Prostate gland (tissue), 2 donors: ENCODE results near the gene GIMAP7. TPM values are rescaled to one million over a fixed set of nuclear protein-coding genes. Genes with fewer than 3 reads are reported as not detected.
"Not testable (repeated sequence)": the region's sequence is repeated elsewhere in the genome, so short reads cannot be mapped to it uniquely, and the experiment has no call there.

Source experiments
- DNase-seq: peaks from one replicate; pipeline ENCODE4 v3.0.0-alpha.2; 2019; ENCODE audit warnings: low spot score
- H3K27ac ChIP-seq, 2 donors: fragments of 200-600 bp; sonication (generic); 2 replicates each; pipeline ENCODE4 v1.5.1; 2017 to 2019
- H3K27me3 ChIP-seq: fragments of 200-600 bp; sonication (generic); replicated peaks from 2 replicates; pipeline ENCODE4 v1.5.1; 2019; ENCODE audit not compliant: insufficient read depth
- H3K36me3 ChIP-seq, 2 donors: fragments of 200-600 bp; sonication (generic); 1 replicate in 1 of 2; 2 replicates in 1 of 2; pipeline versions ENCODE4 v1.5.1 to v1.8.1; 2017 to 2019
- H3K4me1 ChIP-seq: fragments of 200-600 bp; sonication (generic); replicated peaks from 2 replicates; pipeline ENCODE4 v1.5.1; 2019
- H3K4me3 ChIP-seq, 2 donors: fragments of 200-600 bp; sonication (generic); 2 replicates each; pipeline ENCODE4 v1.5.1; 2017 to 2019
- H3K9me3 ChIP-seq: fragments of 200-600 bp; sonication (generic); 2 replicates; pipeline ENCODE4 v1.5.1; 2017
- POLR2A ChIP-seq: fragments of 450-650 bp; IDR thresholded peaks from one replicate; pipeline ENCODE4 v1.6.1; 2016; ENCODE audit warnings: antibody characterized with exemption, mild to moderate bottlenecking
- POLR2AphosphoS5 ChIP-seq: sonication (generic); formaldehyde crosslinking; IDR thresholded peaks from one replicate; pipeline ENCODE4 v1.6.1; 2017; ENCODE audit warnings: antibody characterized with exemption
- WGBS: methylation state at CpG from one replicate; pipeline ENCODE4 v1.1.5; 2018; 5-methylcytosine and 5-hydroxymethylcytosine counted together
- intact Hi-C: fragments of 100-400 bp; cut with DNase I; formaldehyde crosslinking; loops from one replicate; pipeline ENCODE4 v1.14.2; 2022
- total RNA-seq, 2 donors: library from RNA; depleted of rRNA; stranded (reverse); fragments of >200 nt; gene quantifications; one replicate each; pipeline ENCODE4 v1.1.0, GENCODE V29; 2016
- TF ChIP-seq, protein P1 (sequence below), 4 experiments: fragments of 200-600 bp in 2 of 4; fragments of 450-650 bp in 2 of 4; sonication (generic) in 2 of 4; IDR thresholded peaks; 1 replicate in 3 of 4; 2 replicates in 1 of 4; pipeline ENCODE4 v1.5.1; 2016 to 2019; ENCODE audit warnings: antibody characterized with exemption in 4 of 4, mild to moderate bottlenecking in 2 of 4, moderate library complexity in 2 of 4

The GIMAP7 gene
- total RNA-seq, 2 donors from 2014 or later, result 6.9 to 9.0 TPM

GRCh38 chr7:150520145-150520544 lies 5.5 kb downstream of the GIMAP7 start:
- WGBS, result 87% methylated on average over 8 of the region's 8 CpGs
- Histone ChIP-seq H3K4me1 (no peaks in the 10 kb centered on the region), H3K36me3 (no peaks in the 10 kb centered on the region), H3K27ac (no peak overlapping the region), H3K9me3 (no peaks in the 10 kb centered on the region), H3K4me3 (no peak overlapping the region), H3K27me3 (no peaks in the 10 kb centered on the region)
- DNase-seq, result no peak
- intact Hi-C loops, result no loop called here
- TF ChIP-seq, protein P1, sequence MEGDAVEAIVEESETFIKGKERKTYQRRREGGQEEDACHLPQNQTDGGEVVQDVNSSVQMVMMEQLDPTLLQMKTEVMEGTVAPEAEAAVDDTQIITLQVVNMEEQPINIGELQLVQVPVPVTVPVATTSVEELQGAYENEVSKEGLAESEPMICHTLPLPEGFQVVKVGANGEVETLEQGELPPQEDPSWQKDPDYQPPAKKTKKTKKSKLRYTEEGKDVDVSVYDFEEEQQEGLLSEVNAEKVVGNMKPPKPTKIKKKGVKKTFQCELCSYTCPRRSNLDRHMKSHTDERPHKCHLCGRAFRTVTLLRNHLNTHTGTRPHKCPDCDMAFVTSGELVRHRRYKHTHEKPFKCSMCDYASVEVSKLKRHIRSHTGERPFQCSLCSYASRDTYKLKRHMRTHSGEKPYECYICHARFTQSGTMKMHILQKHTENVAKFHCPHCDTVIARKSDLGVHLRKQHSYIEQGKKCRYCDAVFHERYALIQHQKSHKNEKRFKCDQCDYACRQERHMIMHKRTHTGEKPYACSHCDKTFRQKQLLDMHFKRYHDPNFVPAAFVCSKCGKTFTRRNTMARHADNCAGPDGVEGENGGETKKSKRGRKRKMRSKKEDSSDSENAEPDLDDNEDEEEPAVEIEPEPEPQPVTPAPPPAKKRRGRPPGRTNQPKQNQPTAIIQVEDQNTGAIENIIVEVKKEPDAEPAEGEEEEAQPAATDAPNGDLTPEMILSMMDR (IDR thresholded peaks at IDR 0.05), result no peak
- TF ChIP-seq POLR2A (no peak), POLR2AphosphoS5 (no peak)

DNA sequence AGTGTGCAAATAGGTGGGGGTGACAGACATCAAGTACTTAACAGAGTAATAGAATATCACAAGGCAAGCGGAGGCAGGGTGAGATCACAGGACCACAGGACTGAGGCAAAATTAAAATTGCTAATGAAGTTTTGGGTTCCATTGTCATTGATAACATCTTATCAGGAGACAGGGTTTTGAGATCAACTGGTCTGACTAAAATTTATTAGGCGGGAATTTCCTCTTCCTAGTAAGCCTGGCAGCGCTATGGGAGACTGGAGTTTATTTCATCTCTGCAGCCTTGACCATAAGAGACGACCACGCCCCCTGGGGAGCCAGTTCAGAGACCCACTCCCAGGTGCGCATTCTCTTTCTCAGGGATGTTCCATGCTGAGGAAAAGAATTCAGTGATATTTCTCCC lies 8.3 kb downstream of the GIMAP7 start:
- DNase-seq, H3K27ac ChIP-seq, H3K27me3 ChIP-seq, intact Hi-C loops, H3K4me3 ChIP-seq, H3K9me3 ChIP-seq, H3K36me3 ChIP-seq, H3K4me1 ChIP-seq: not testable (repeated sequence)
- 61% methylated on average over 6 of the region's 6 CpGs for WGBS

- no peak for DNase-seq
- TF ChIP-seq, protein P1 (IDR thresholded peaks at IDR 0.05), result no peak
- TF ChIP-seq POLR2A (no peak), POLR2AphosphoS5 (no peak)
- no peak overlapping the region for H3K27ac ChIP-seq
- 78% methylated on average over 2 of the region's 2 CpGs for WGBS
- H3K36me3 ChIP-seq, result no peaks in the 10 kb centered on the region
- no peaks in the 10 kb centered on the region for H3K4me1 ChIP-seq
- no peak overlapping the region for H3K4me3 ChIP-seq
- no peaks in the 10 kb centered on the region for H3K9me3 ChIP-seq
- intact Hi-C loops, result no loop called here
- H3K27me3 ChIP-seq, result no peaks in the 10 kb centered on the region
Observed at GRCh38 chr7:150524018-150524417, 9.3 kb downstream of the GIMAP7 start.

- Histone ChIP-seq H3K4me1 (no peaks in the 10 kb centered on the region), H3K27ac (no peak overlapping the region), H3K9me3 (no peaks in the 10 kb centered on the region), H3K4me3 (no peak overlapping the region), H3K27me3 (no peaks in the 10 kb centered on the region), H3K36me3 (no peaks in the 10 kb centered on the region)
- TF ChIP-seq POLR2A (no peak), POLR2AphosphoS5 (no peak)
- TF ChIP-seq, protein P1 (IDR thresholded peaks at IDR 0.05), result no peak
- DNase-seq, result no peak
- intact Hi-C loops, result no loop called here
- 82% methylated on average over 1 of the region's 1 CpG for WGBS
Observed at GRCh38 chr7:150531704-150532103, 17.0 kb downstream of the GIMAP7 start.

DNA sequence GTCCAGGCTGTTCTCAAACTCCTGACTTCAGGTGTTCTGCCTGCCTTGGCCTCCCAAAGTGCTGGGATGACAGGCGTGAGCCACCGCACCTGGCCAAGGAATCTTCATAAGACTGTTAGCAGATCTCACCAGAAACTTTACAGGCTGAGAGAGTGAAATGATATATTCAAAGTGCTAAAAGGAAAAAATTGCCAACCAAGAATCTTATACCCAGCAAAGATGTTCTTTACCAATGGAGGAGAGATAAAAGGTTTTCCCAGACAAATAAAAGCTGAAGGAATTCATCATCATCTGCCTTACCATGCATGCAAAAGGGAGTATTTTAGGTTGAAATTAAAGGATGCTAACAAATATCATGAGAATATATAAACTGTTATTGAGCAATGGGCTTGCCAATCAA lies 23.6 kb downstream of the GIMAP7 start:
- Histone ChIP-seq H3K36me3 (no peaks in the 10 kb centered on the region), H3K4me3 (no peak overlapping the region), H3K4me1 (no peaks in the 10 kb centered on the region), H3K9me3 (no peaks in the 10 kb centered on the region), H3K27me3 (no peaks in the 10 kb centered on the region), H3K27ac (no peak overlapping the region)
- no peak for DNase-seq
- 96% methylated on average over 2 of the region's 2 CpGs for WGBS
- intact Hi-C loops, result no loop called here
- TF ChIP-seq POLR2A, result no peak
- no peak for TF ChIP-seq POLR2AphosphoS5
- TF ChIP-seq, protein P1 (IDR thresholded peaks at IDR 0.05), result no peak
